Trophoblast cell (in vitro differentiated cells and primary cell): ENCODE results near the gene WDR7.

ENCODE experiments used
- DNase-seq, 2 donors: peaks; one replicate each; pipeline ENCODE4 v3.0.0-alpha.2; 2016
- H2AFZ ChIP-seq: 2 replicates; pipeline ENCODE4 v1.6.1; 2013; ENCODE audit warnings: low read length, moderate library complexity, mild to moderate bottlenecking; ENCODE audit not compliant: insufficient read depth, poor library complexity
- H2AK5ac ChIP-seq: 2 replicates; pipeline ENCODE4 v1.6.1; 2013; ENCODE audit warnings: mild to moderate bottlenecking, low read length
- H2BK120ac ChIP-seq: 2 replicates; pipeline ENCODE4 v1.6.1; 2013; ENCODE audit warnings: low read length, mild to moderate bottlenecking, moderate library complexity; ENCODE audit not compliant: insufficient read depth, poor library complexity
- H2BK12ac ChIP-seq: 2 replicates; pipeline ENCODE4 v1.6.1; 2013; ENCODE audit warnings: mild to moderate bottlenecking, low read length, moderate library complexity
- H2BK5ac ChIP-seq: 2 replicates; pipeline ENCODE4 v1.6.1; 2013; ENCODE audit warnings: low read length, low read depth, moderate library complexity, mild to moderate bottlenecking; ENCODE audit not compliant: poor library complexity
- H3K14ac ChIP-seq: 2 replicates; pipeline ENCODE4 v1.6.1; 2013; ENCODE audit warnings: mild to moderate bottlenecking, low read length
- H3K18ac ChIP-seq: 2 replicates; pipeline ENCODE4 v1.6.1; 2013; ENCODE audit warnings: mild to moderate bottlenecking, low read length
- H3K23ac ChIP-seq: 2 replicates; pipeline ENCODE4 v1.6.1; 2013; ENCODE audit warnings: low read length
- H3K27ac ChIP-seq: 2 replicates; pipeline ENCODE4 v1.5.1; 2013; ENCODE audit warnings: low read depth, mild to moderate bottlenecking, inconsistent platforms, low read length, moderate library complexity
- H3K27me3 ChIP-seq: 2 replicates; pipeline ENCODE4 v1.6.1; 2013; ENCODE audit warnings: inconsistent platforms, mild to moderate bottlenecking, low read length, moderate library complexity; ENCODE audit not compliant: insufficient read depth
- H3K36me3 ChIP-seq, 2 experiments: 1 replicate in 1 of 2; 2 replicates in 1 of 2; pipeline ENCODE4 v1.6.1; 2013; ENCODE audit warnings: low read length in 2 of 2, mild to moderate bottlenecking in 2 of 2, moderate library complexity in 1 of 2; ENCODE audit not compliant: insufficient read depth in 2 of 2, control insufficient read depth in 1 of 2
- H3K4ac ChIP-seq: 2 replicates; pipeline ENCODE4 v1.6.1; 2013; ENCODE audit warnings: low read depth, mild to moderate bottlenecking, low read length, moderate library complexity
- H3K4me1 ChIP-seq, 2 experiments: 1 replicate in 1 of 2; 2 replicates in 1 of 2; pipeline ENCODE4 v1.6.1; 2013; ENCODE audit warnings: low read length in 2 of 2, mild to moderate bottlenecking in 2 of 2, moderate library complexity in 1 of 2; ENCODE audit not compliant: insufficient read depth in 2 of 2, control insufficient read depth in 1 of 2
- H3K4me2 ChIP-seq: 2 replicates; pipeline ENCODE4 v1.6.1; 2013; ENCODE audit warnings: inconsistent platforms, mild to moderate bottlenecking, low read length, moderate library complexity
- H3K4me3 ChIP-seq: 2 replicates; pipeline ENCODE4 v1.5.1; 2013; ENCODE audit warnings: mild to moderate bottlenecking, low read depth, low read length, inconsistent platforms
- H3K79me1 ChIP-seq: one replicate; pipeline ENCODE4 v1.6.1; 2013; ENCODE audit warnings: low read length
- H3K79me2 ChIP-seq: 2 replicates; pipeline ENCODE4 v1.6.1; 2013; ENCODE audit warnings: low read length, mild to moderate bottlenecking; ENCODE audit not compliant: control insufficient read depth, insufficient read depth, poor library complexity
- H3K9ac ChIP-seq: 2 replicates; pipeline ENCODE4 v1.6.1; 2013; ENCODE audit warnings: mild to moderate bottlenecking, low read length
- H3K9me3 ChIP-seq: 2 replicates; pipeline ENCODE4 v1.6.1; 2013; ENCODE audit warnings: low read depth, mild to moderate bottlenecking, control low read depth, inconsistent platforms, low read length; ENCODE audit not compliant: insufficient read depth
- H4K12ac ChIP-seq: 2 replicates; pipeline ENCODE4 v1.6.1; 2013; ENCODE audit warnings: low read depth, mild to moderate bottlenecking, low read length, moderate library complexity
- H4K8ac ChIP-seq: 2 replicates; pipeline ENCODE4 v1.6.1; 2013; ENCODE audit warnings: low read depth, mild to moderate bottlenecking, low read length, moderate library complexity
- H4K91ac ChIP-seq: one replicate; pipeline ENCODE4 v1.6.1; 2013; ENCODE audit warnings: low read depth, mild to moderate bottlenecking, low read length, moderate library complexity
- WGBS: extraction: QIAGEN DNeasy Blood & Tissue Kit; methylation state at CpG from one replicate; pipeline ENCODE4 v1.1.7; 2013; ENCODE audit warnings: missing lambda C conversion rate; ENCODE audit not compliant: insufficient read length, insufficient coverage; ENCODE audit errors: extremely low coverage; 5-methylcytosine and 5-hydroxymethylcytosine counted together

WDR7 gene

DNA sequence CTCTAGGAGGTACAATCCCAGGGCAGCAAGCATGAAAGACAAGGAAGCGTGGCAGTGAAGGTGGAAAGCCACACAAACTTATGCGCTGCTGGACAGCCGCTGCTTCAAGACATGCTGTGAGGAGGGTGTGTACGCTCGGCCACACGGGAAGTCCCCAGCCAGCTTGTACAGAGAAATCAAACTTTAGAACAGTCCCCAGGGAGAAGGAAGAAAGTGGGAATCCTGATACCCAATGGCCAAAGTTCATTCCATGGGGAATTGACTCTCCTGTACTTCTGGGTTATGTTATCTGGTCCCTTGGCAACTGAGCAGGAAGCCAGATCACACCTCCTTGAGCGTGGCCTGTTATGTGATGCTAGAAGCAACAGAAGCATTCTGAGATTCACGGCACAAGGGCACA is 409.7 kb downstream of the WDR7 start:
- Histone ChIP-seq H4K8ac (no peak overlapping the region), H3K79me2 (no peaks in the 10 kb centered on the region), H2AK5ac (no peak overlapping the region), H3K9me3 (no peaks in the 10 kb centered on the region), H4K91ac (no peak overlapping the region), H2BK120ac (no peak overlapping the region), H3K4ac (no peak overlapping the region), H2BK5ac (no peak overlapping the region), H3K36me3 (no peaks in the 10 kb centered on the region), H3K4me2 (no peak overlapping the region), H3K23ac (no peak overlapping the region), H3K27ac (no peak overlapping the region), H2AFZ (no peak overlapping the region), H3K4me1 (no peaks in the 10 kb centered on the region), H3K79me1 (no peaks in the 10 kb centered on the region), H3K18ac (no peak overlapping the region), H3K4me3 (no peak overlapping the region), H3K9ac (no peak overlapping the region), H2BK12ac (no peak overlapping the region), H3K14ac (no peak overlapping the region), H3K27me3 (no peaks in the 10 kb centered on the region), H4K12ac (no peak overlapping the region)
- no peak for DNase-seq
- no CpG with 5 or more reads among the region's 8 CpGs for WGBS

- no peak for DNase-seq
- no peak overlapping the region for H4K91ac ChIP-seq
- no peak overlapping the region for H2AFZ ChIP-seq
- no peak overlapping the region for H3K27ac ChIP-seq
- no peak overlapping the region for H4K8ac ChIP-seq
- no peak overlapping the region for H3K9ac ChIP-seq
- H2BK5ac ChIP-seq = no peak overlapping the region
- H3K79me2 ChIP-seq = no peaks in the 10 kb centered on the region
- no peaks in the 10 kb centered on the region for H3K9me3 ChIP-seq
- WGBS = no CpG with 5 or more reads among the region's 4 CpGs
- no peaks in the 10 kb centered on the region for H3K36me3 ChIP-seq
- H4K12ac ChIP-seq = no peak overlapping the region
- no peaks in the 10 kb centered on the region for H3K4me1 ChIP-seq
- H3K79me1 ChIP-seq = no peaks in the 10 kb centered on the region
- no peak overlapping the region for H3K4me3 ChIP-seq
- H2BK120ac ChIP-seq = no peak overlapping the region
- H2BK12ac ChIP-seq = no peak overlapping the region
- no peak overlapping the region for H3K4me2 ChIP-seq
- H2AK5ac ChIP-seq = no peak overlapping the region
- H3K23ac ChIP-seq = no peak overlapping the region
- no peaks in the 10 kb centered on the region for H3K27me3 ChIP-seq
- no peak overlapping the region for H3K4ac ChIP-seq
- no peak overlapping the region for H3K18ac ChIP-seq
- H3K14ac ChIP-seq = no peak overlapping the region
Observed at GRCh38 chr18:57062178-57062577, 411.0 kb downstream of the WDR7 start.

DNA sequence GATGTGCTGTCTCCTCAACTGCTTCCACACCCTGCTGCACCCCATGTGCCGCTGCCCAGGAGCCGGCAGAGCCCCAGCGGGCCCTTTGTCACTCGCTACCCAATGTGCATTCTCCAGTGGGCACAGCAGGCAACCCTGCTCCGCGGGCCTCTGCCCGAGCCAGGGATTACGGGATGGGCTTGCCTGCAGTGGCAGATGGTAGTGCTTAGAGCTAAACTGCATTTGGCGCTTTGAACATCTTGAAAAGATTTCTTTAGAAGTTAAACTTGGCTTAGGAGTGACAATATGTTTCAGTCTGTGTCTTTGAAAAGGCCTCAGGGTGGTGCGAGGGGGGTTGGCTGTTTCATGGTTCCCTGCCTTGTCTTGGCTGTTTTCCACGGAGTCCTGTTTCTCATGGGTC is 411.7 kb downstream of the WDR7 start:
- Histone ChIP-seq H3K4me1 (no peaks in the 10 kb centered on the region), H2AK5ac (no peak overlapping the region), H2AFZ (no peak overlapping the region), H4K8ac (no peak overlapping the region), H3K79me1 (no peaks in the 10 kb centered on the region), H3K27ac (no peak overlapping the region), H2BK5ac (no peak overlapping the region), H3K27me3 (no peaks in the 10 kb centered on the region), H2BK12ac (no peak overlapping the region), H4K12ac (no peak overlapping the region), H2BK120ac (no peak overlapping the region), H3K36me3 (no peaks in the 10 kb centered on the region), H3K79me2 (no peaks in the 10 kb centered on the region), H3K4me3 (no peak overlapping the region), H3K14ac (no peak overlapping the region), H3K4ac (no peak overlapping the region), H3K4me2 (no peak overlapping the region), H3K18ac (no peak overlapping the region), H3K9ac (no peak overlapping the region), H3K9me3 (no peaks in the 10 kb centered on the region), H3K23ac (no peak overlapping the region), H4K91ac (no peak overlapping the region)
- no CpG with 5 or more reads among the region's 11 CpGs for WGBS
- DNase-seq = no peak

- H3K79me2 ChIP-seq = no peaks in the 10 kb centered on the region
- no peak overlapping the region for H4K8ac ChIP-seq
- H3K27ac ChIP-seq = no peak overlapping the region
- no peaks in the 10 kb centered on the region for H3K79me1 ChIP-seq
- H3K9me3 ChIP-seq = no peaks in the 10 kb centered on the region
- DNase-seq = no peak
- no peak overlapping the region for H3K4me2 ChIP-seq
- no peak overlapping the region for H2BK120ac ChIP-seq
- H3K4me1 ChIP-seq = no peaks in the 10 kb centered on the region
- no peak overlapping the region for H3K4ac ChIP-seq
- H3K4me3 ChIP-seq = no peak overlapping the region
- H4K91ac ChIP-seq = no peak overlapping the region
- H4K12ac ChIP-seq = no peak overlapping the region
- no peak overlapping the region for H2AK5ac ChIP-seq
- no peak overlapping the region for H2BK5ac ChIP-seq
- H3K9ac ChIP-seq = no peak overlapping the region
- no CpG with 5 or more reads among the region's 3 CpGs for WGBS
- H3K27me3 ChIP-seq = no peaks in the 10 kb centered on the region
- no peak overlapping the region for H2BK12ac ChIP-seq
- no peaks in the 10 kb centered on the region for H3K36me3 ChIP-seq
- H2AFZ ChIP-seq = no peak overlapping the region
- no peak overlapping the region for H3K14ac ChIP-seq
- no peak overlapping the region for H3K18ac ChIP-seq
- H3K23ac ChIP-seq = no peak overlapping the region
Observed at GRCh38 chr18:57063601-57064103, 412.5 kb downstream of the WDR7 start.
